ENCODE measurements around the gene ERF.

Gene ERF

DNA sequence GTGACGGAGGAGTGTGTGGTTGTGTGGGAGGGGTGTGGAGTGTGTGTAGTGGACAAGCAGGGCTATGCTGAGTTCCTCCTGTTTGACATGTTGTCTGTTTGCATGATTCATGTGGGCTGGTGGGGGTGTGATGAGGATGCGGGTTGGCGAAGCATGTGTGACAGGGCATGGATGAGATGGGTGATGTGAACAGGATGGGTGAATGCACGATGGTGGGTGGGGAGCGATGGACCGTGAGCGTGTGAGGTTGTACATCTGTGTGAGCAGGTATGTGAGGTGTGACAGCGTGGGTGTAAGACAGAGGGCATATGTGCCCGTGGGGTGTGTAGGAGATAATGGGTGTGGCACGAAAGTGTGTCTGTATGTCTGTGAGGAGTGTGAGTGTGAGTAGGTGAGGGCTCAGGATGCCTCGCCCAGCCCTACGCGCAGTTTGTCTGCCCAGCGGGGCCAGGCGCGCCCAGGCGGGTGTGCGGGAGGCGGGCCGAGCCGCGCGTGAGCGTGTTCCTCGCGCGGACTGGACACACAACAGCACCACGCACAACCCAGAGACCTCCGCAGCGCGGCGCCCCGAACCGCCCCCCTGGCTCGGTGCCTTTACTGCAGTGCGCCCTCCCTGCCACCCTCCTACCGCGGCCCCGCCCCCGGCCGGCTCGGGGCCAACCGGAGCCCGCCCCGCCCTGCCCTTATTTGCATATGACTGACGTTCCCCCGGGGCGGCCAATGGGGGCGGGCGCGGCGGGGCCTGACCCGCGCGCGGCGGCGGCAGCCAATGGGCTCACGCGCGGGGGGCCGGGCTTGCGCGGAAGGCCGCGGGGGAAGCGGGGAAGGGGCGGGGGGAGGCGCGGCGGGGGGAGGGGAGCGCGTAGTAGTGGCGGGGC lies 28.5 kb upstream of the ERF start:
- H3K4me1 Mint-ChIP-seq: peaks cover 40% of the 10 kb centered on the region
- H3K27ac Mint-ChIP-seq: no peak overlapping the region
- DNase-seq (ENCODE audit: low spot score in 2 of 2) (peak; percentile 89 to 94), ATAC-seq (ENCODE audit: low read depth) (peak; percentile 62)
- H3K36me3 Mint-ChIP-seq: peaks cover 2% of the 10 kb centered on the region
- H3K4me3 Mint-ChIP-seq: no peak overlapping the region
- H3K27me3 Mint-ChIP-seq: no peaks in the 10 kb centered on the region
- H3K9me3 Mint-ChIP-seq: no peaks in the 10 kb centered on the region

DNA sequence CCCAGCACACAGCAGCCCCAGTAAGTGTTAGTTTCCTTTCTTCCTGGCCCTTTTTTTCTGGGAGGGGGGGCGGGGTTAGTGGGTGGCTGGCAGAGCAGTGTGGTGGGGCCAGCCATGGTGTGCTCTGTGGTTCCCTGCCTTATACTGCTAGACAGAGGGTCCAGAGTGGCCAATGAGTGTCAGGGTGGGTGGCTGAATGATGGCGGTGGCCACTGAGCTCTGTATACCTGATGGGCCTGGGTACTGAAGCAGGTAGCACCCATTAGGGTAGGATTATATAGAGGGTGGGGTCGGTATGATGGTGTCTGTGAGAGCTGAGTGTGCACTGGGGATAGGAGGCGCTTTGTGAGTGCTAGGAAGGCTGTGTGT lies 27.9 kb upstream of the ERF start:
- H3K9me3 Mint-ChIP-seq: no peaks in the 10 kb centered on the region
- no peak for ATAC-seq (ENCODE audit: low read depth)
- H3K36me3 Mint-ChIP-seq: no peaks in the 10 kb centered on the region
- DNase-seq (ENCODE audit: low spot score in 2 of 2): no peak
- H3K4me1 Mint-ChIP-seq: peaks cover 44% of the 10 kb centered on the region
- H3K4me3 Mint-ChIP-seq: no peak overlapping the region
- H3K27me3 Mint-ChIP-seq: no peaks in the 10 kb centered on the region
- H3K27ac Mint-ChIP-seq: no peak overlapping the region

DNA sequence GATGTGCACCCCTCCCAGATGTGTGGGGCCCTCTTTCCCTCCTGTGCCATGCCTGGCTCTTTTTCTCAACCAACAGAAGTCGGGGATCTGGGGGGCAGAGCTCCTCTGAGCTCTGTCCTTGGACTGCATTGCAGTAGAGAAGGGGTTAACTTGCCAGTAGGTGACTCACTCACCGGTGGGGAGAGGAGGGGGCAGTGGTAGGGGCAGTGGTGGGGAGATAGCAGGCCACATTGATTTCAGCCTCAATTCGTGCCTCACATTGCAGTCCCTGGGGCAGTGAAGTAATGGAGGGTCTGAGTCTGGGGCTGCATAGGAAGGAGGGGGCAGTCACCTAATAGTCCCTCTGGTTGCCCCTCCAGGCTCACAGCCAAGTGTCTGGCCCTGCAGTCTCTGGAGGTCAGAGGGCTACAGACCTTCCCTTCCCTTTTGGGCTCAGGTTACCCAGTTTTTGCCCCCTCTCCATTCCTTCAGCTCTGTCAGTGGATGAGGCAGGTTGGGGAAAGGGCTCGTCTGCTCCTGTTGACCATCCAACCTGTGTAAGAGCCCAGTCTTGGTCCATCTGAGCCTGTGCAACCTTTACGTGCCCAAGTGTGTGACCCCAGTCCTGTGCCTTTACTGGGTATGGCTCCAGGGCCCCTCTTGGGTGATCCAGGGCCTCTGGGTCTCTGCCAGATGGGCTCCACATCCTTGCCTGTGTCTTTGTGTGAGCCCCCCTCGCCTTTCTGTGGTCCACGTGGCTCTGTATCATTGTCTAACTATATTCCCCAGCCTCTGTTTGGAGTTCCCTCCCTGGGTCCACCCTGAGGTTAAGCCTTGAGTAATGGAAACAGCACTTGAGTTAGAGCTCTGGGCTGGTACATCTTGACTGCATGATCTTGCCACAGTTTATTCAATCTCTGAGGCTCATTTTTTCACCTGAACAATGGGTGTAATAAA lies 27.2 kb upstream of the ERF start:
- H3K27ac Mint-ChIP-seq: no peak overlapping the region
- no peaks in the 10 kb centered on the region for H3K36me3 Mint-ChIP-seq
- H3K9me3 Mint-ChIP-seq: no peaks in the 10 kb centered on the region
- H3K27me3 Mint-ChIP-seq: no peaks in the 10 kb centered on the region
- ATAC-seq (ENCODE audit: low read depth) (no peak), DNase-seq (ENCODE audit: low spot score in 2 of 2) (no peak)
- peaks cover 44% of the 10 kb centered on the region for H3K4me1 Mint-ChIP-seq
- peak overlapping the region; percentile 80 for H3K4me3 Mint-ChIP-seq

DNA sequence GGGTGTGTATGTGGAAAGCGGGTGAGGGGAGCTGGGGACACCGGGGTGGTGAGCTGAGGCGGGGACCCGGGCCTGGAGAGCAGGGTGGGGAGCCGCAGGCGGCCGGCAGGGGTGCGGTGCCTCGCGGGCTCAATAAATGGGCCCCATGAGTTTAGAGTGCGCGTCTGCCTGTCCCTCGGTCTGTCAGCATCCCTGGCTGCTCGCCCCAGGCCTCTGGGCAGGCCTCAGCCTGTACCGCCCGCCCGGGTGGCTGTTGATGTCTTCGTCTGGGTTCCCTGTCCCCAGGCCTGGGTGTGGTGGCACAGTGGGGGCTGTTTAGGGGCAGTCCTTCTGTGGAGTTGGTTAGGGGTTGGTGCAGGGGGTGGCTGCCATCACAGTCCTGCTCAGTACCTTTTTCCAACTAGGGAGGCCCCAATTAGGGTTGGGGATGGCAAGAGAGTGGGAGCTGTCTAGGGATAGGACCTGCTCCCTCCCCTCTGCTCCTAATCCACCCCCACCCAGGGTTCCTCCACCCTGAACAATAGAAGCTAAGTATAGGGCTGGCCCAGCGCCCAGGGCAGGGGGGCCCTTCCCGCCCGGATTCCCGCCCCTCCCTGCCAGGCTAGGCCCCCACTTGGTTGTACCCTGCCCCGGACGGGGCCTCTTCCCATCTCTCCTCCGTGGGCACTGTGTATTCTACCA lies 26.4 kb upstream of the ERF start:
- H3K4me1 Mint-ChIP-seq: peaks cover 43% of the 10 kb centered on the region
- H3K9me3 Mint-ChIP-seq: no peaks in the 10 kb centered on the region
- H3K36me3 Mint-ChIP-seq: no peaks in the 10 kb centered on the region
- peak overlapping the region; percentile 80 for H3K4me3 Mint-ChIP-seq
- no peak for DNase-seq (ENCODE audit: low spot score in 2 of 2)
- no peaks in the 10 kb centered on the region for H3K27me3 Mint-ChIP-seq
- no peak for ATAC-seq (ENCODE audit: low read depth)
- H3K27ac Mint-ChIP-seq: no peak overlapping the region

DNA sequence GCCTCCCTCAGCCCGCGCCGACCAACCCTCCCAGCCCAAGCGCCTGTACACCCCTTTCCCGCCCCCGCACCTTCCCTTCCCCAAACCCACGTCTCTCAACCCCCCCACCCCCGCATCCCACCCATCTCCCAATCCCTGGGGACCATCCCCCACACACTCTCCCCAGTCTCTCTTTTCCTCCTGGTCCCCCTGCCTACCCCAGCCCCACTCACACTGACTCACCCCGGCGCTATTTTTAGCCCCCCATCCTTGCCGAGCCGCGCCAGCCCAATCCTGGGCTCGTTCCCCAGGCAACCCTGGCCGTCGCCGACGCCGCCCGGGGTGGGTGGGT lies 25.9 kb upstream of the ERF start:
- Mint-ChIP-seq H3K27ac (no peak overlapping the region), H3K27me3 (no peaks in the 10 kb centered on the region), H3K9me3 (no peaks in the 10 kb centered on the region), H3K4me3 (peak overlapping the region; percentile 80), H3K36me3 (peaks cover 4% of the 10 kb centered on the region), H3K4me1 (peaks cover 43% of the 10 kb centered on the region)
- DNase-seq (ENCODE audit: low spot score in 2 of 2) (no peak), ATAC-seq (ENCODE audit: low read depth) (no peak)

DNA sequence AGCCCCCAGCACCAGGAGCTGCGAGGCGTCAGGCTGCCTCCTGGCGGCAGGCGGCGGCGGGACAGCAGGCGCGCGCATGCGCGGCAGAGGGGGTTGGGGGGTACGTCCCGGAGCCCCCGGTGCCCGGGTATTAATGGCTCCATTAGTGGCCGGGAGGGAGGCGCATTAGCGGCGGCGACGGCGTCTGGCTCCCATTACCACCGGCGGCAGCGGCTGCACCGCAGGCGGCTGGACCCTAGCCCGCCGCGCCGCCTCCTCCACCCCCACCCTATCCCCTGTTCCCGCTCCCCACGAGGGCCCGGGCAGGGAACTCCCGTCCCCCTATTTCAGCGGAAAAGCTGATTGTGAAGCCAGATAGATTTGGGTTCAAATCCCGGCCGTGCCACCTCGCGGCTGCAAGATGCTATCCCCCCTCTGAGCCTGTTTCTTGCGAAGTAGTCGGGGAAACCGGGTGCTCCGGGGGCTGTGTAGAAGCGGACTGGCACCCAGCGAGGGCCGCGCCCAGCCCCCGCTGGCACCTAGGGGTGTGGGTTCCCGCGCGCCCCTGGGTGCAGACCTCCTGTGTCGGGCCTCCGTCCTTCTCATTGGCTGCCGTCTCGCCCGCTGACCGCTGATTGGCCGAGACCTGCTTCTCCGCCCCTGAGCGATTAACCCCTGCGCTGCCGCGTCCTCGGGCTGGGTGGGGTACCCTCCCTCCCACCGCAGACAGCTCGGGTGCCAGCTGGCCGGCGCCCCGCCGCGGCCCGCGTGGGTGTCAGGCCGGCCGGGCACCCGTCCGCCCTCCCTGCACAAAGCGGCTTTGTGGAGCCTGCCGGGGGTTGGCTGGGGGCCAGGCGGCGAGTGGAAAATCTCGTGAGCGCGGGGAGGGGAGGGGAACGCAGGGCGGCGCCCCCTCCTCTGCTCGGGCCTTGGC lies 25.2 kb upstream of the ERF start:
- H3K4me1 Mint-ChIP-seq: peaks cover 41% of the 10 kb centered on the region

DNA sequence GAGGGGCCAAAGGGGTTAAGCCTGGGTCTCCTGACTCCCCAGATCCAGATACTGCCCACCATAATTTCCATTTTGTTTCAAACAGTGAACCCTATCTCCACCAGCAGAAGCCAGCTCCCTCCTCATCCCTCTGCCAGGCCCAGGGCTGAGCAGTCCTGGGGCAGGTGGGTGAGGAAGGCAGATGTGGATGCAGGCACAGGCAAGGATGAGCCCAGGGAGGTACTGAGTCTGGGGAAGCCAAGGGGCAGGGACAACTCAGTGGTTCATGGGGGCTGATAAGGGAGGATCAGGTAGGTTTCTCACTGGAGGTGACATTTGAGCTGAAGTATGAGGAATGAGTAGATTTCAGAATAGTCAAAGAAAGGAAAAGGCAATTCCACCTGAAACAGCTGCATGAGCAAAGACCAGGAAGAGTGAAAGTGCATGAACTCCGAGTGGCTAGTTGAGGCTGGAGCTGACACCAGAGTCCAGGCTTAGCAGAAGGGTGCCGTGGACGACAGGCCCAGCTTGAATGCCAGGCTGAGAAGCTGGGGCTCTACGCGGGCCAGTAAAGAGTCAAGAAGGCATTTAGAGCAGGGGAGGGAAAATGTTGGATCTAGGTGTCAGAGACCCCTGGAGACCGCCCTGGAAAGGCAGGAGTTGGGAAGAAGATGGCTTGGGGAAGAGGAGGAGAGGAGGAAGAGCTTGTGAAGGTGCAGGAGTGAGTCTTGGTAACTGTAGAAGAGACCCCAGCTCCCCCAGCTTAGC lies 24.4 kb upstream of the ERF start:
- Mint-ChIP-seq H3K36me3 (peaks cover 5% of the 10 kb centered on the region), H3K27ac (peak overlapping the region; percentile 84), H3K9me3 (no peaks in the 10 kb centered on the region), H3K27me3 (no peaks in the 10 kb centered on the region), H3K4me3 (peak overlapping the region; percentile 87), H3K4me1 (peaks cover 38% of the 10 kb centered on the region)
- DNase-seq (ENCODE audit: low spot score in 2 of 2) (no peak), ATAC-seq (ENCODE audit: low read depth) (no peak)

More for the DNA sequence above, 25.2 kb upstream of the ERF start:
- peaks cover 4% of the 10 kb centered on the region for H3K36me3 Mint-ChIP-seq
- no peaks in the 10 kb centered on the region for H3K9me3 Mint-ChIP-seq
- peak overlapping the region; percentile 84 for H3K27ac Mint-ChIP-seq
- no peaks in the 10 kb centered on the region for H3K27me3 Mint-ChIP-seq
- peak overlapping the region; percentile 87 for H3K4me3 Mint-ChIP-seq
- ATAC-seq (ENCODE audit: low read depth) (peak; percentile 34), DNase-seq (ENCODE audit: low spot score in 2 of 2) (peak; percentile 84 to 90)

DNA sequence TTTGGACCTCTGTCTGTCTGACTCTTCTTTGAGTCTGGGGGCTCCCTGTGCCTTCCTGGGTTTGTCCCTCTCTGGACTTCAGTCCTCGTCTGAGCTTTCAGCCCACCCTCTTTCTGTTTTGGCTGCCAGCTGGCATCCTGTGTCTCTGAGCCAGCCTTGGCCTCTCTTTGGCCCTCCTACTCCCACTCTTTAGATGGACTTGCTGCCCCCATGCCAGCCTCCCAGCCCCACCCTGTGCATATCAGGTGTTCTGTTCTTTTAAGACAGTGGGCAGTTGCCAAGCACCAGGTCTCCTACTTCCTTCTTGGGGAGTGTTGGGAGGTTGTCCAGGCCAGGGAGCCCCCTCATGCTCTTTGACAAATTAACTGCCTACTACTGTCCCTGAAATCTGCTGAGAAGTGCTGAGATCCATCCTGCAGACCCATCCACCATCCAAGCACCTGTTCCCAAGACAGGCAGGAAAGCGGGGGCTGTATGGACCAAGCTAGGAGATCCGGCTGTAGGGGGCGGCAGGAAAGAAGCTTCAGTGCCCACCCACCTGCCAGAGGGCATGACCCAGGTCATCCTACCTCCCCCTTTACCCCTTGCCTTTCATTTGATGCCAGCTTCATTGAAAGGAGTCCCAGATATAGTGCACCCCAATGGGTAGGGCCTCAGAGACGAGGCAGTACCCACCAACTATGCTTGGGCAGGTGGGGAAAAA lies 23.7 kb upstream of the ERF start:
- peak overlapping the region; percentile 84 for H3K27ac Mint-ChIP-seq

DNA sequence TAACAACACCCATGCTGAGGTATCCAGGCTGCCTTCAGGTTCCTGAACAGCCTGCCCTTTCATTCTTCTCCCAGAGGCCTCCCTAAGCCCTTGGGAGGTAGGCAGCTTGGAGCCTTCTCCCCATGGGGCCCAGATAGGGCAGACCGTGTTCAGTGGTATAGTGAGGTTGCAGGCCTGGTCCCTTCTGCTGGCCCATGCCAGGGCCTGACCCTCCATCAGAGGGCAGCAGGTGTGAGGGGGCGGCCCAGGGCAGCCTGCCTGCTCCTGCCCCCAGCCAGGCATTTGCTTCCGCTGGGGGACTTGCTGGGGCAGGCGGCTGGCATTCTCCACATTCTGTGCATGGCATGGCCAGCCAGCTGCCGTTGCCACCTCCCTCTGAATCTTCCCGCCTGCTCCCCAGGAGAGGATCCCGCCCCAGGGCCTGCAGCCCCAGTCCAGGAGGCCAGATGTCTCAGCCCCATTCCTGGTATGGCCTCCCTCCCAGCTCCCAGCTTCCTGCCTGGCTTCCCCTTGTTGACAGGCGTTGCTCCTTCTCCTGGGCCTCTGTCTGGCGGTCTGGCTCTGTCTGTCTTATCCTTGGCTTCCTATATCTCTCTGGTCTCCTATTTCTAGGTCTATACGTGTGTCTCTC lies 23.0 kb upstream of the ERF start:
- no peaks in the 10 kb centered on the region for H3K27me3 Mint-ChIP-seq
- peaks cover 40% of the 10 kb centered on the region for H3K4me1 Mint-ChIP-seq
- H3K27ac Mint-ChIP-seq: no peak overlapping the region
- H3K9me3 Mint-ChIP-seq: no peaks in the 10 kb centered on the region
- no peak overlapping the region for H3K4me3 Mint-ChIP-seq
- DNase-seq (ENCODE audit: low spot score in 2 of 2) (no peak), ATAC-seq (ENCODE audit: low read depth) (no peak)
- peaks cover 10% of the 10 kb centered on the region for H3K36me3 Mint-ChIP-seq

More for the DNA sequence above, 23.7 kb upstream of the ERF start:
- H3K4me1 Mint-ChIP-seq: peaks cover 38% of the 10 kb centered on the region
- no peak overlapping the region for H3K4me3 Mint-ChIP-seq
- H3K27me3 Mint-ChIP-seq: no peaks in the 10 kb centered on the region
- DNase-seq (ENCODE audit: low spot score in 2 of 2) (no peak), ATAC-seq (ENCODE audit: low read depth) (no peak)
- H3K36me3 Mint-ChIP-seq: peaks cover 7% of the 10 kb centered on the region
- H3K9me3 Mint-ChIP-seq: no peaks in the 10 kb centered on the region

DNA sequence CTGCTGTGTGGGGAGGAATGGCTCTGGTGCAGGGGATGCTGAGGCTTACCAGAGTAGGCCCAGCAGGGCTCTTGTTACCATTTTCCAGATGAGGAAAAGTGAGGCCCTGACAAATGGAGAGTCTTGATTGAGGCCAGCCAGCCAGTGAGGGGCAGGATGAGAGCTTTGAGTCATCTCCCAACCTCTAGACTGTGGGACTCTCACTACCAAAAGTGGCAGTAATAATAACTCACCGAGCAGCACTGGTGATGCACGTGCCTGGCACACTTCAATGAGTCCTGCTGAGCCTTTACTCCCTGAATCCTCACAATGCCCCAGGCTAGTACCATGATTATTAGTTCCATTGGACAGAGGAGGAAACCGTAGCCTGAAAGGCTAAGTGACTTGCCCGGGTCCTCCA lies 21.9 kb upstream of the ERF start:
- DNase-seq (ENCODE audit: low spot score in 2 of 2): no peak
- Mint-ChIP-seq H3K36me3 (peaks cover 10% of the 10 kb centered on the region), H3K27me3 (no peaks in the 10 kb centered on the region), H3K27ac (no peak overlapping the region), H3K9me3 (no peaks in the 10 kb centered on the region), H3K4me3 (no peak overlapping the region), H3K4me1 (peaks cover 34% of the 10 kb centered on the region)
- ATAC-seq (ENCODE audit: low read depth): no peak

DNA sequence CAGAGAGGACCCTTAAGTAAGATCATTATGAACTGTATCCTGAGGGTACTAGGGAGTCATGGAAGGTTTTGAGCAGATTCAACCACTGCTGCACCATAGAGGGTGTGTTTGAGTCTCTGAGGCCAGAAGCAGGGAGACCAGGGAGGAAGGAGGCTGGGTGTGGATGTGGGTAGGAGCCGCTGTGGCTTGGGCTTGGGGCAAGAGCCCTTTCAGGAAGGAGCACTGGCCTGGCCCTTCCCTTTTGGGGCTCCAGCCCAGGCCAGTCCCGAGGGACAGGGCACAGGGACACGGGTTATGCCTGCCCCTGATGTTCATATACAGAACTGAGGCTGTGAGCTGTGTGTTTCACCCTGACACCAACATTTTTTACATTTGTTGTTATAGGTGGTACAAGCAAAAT lies 21.4 kb upstream of the ERF start:
- H3K27me3 Mint-ChIP-seq: no peaks in the 10 kb centered on the region
- DNase-seq (ENCODE audit: low spot score in 2 of 2) (no peak), ATAC-seq (ENCODE audit: low read depth) (no peak)
- peaks cover 14% of the 10 kb centered on the region for H3K36me3 Mint-ChIP-seq
- H3K4me3 Mint-ChIP-seq: no peak overlapping the region
- no peaks in the 10 kb centered on the region for H3K9me3 Mint-ChIP-seq
- peaks cover 34% of the 10 kb centered on the region for H3K4me1 Mint-ChIP-seq
- H3K27ac Mint-ChIP-seq: no peak overlapping the region

DNA sequence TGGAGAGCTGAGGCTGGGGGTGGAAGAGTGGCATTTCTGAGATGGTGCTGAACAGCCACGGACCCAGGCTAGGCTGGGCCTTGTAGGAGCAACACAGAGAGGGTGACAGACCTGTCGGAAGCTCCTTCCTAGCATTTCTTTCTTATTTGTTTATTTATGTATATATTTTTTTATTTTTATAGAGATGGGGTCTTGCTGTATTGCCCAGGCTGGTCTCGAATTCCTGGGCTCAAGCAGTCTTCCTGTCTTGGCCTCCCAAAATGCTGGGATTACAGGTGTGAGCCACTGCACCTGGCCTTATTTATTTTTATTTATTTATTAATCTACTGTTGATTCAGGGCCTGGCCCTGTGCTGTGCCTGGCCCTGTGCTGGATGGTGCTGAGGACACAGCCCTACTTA lies 20.6 kb upstream of the ERF start:
- peaks cover 14% of the 10 kb centered on the region for H3K36me3 Mint-ChIP-seq
- H3K9me3 Mint-ChIP-seq: no peaks in the 10 kb centered on the region
- peaks cover 39% of the 10 kb centered on the region for H3K4me1 Mint-ChIP-seq
- ATAC-seq (ENCODE audit: low read depth) (no peak), DNase-seq (ENCODE audit: low spot score in 2 of 2) (no peak)
- H3K4me3 Mint-ChIP-seq: no peak overlapping the region
- H3K27me3 Mint-ChIP-seq: no peaks in the 10 kb centered on the region
- H3K27ac Mint-ChIP-seq: no peak overlapping the region

Measured in memory B cell (primary cell).